OCI-LY3 (cell line): ENCODE data around the gene ABCC10.
A peak's percentile ranks its signal among the peaks of the same experiment; 100 is the strongest.
"Not testable (repeated sequence)": the region's sequence is repeated elsewhere in the genome, so short reads cannot be mapped to it uniquely, and the experiment has no call there.

Experiments used
- H2AFZ ChIP-seq: fragments of 200-600, 300-600 bp; shearing (Covaris generic); 2 replicates; pipeline ENCODE4 v1.6.0; 2014; ENCODE audit warnings: antibody characterized with exemption, low read depth, low read length
- H3K27ac ChIP-seq: fragments of 200-600, 300-600 bp; sonication (generic); 2 replicates; pipeline ENCODE4 v1.5.1; 2014; ENCODE audit warnings: mild to moderate bottlenecking, low read length, moderate library complexity, mixed read lengths
- H3K27me3 ChIP-seq: fragments of 200-600, 300-600 bp; sonication (generic); 2 replicates; pipeline ENCODE4 v1.6.1; 2014; ENCODE audit warnings: low read depth, low read length, mixed read lengths
- H3K36me3 ChIP-seq: fragments of 200-600, 300-600 bp; sonication (generic); replicated peaks from 2 replicates; pipeline ENCODE3; 2014; ENCODE audit warnings: low read depth, low read length, mixed read lengths
- H3K4me1 ChIP-seq: fragments of 300-600, 200-600 bp; sonication (generic); 2 replicates; pipeline ENCODE4 v1.6.1; 2014; ENCODE audit warnings: low read length, mixed read lengths
- H3K4me2 ChIP-seq: fragments of 200-600, 300-600 bp; sonication (generic); 2 replicates; pipeline ENCODE4 v1.6.1; 2014; ENCODE audit warnings: low read length, mixed read lengths
- H3K4me3 ChIP-seq: fragments of 300-600, 200-600 bp; sonication (generic); 2 replicates; pipeline ENCODE4 v1.5.1; 2014; ENCODE audit warnings: antibody characterized with exemption, mild to moderate bottlenecking, low read length, moderate library complexity
- H3K79me2 ChIP-seq: fragments of 300-600, 200-600 bp; shearing (Covaris generic); 2 replicates; pipeline ENCODE4 v1.6.1; 2014; ENCODE audit warnings: mild to moderate bottlenecking, low read length, mixed read lengths
- H3K9ac ChIP-seq: fragments of 300-600, 200-600 bp; shearing (Covaris generic); 2 replicates; pipeline ENCODE4 v1.6.0; 2014; ENCODE audit warnings: mild to moderate bottlenecking, low read length, moderate library complexity
- H3K9me3 ChIP-seq: fragments of 200-600, 300-600 bp; shearing (Covaris generic); 2 replicates; pipeline ENCODE4 v1.6.1; 2014; ENCODE audit warnings: low read length, mixed read lengths; ENCODE audit not compliant: insufficient read depth
- H4K20me1 ChIP-seq: fragments of 200-600, 300-600 bp; sonication (generic); 2 replicates; pipeline ENCODE4 v1.6.1; 2016; ENCODE audit warnings: low read length, mixed read lengths; ENCODE audit not compliant: insufficient read depth
- CTCF ChIP-seq: fragments of 200-600, 300-600 bp; sonication (generic); IDR thresholded peaks from 2 replicates; pipeline ENCODE4 v1.5.1; 2014; ENCODE audit warnings: antibody characterized with exemption, low read length, low read depth
- EZH2phosphoT487 ChIP-seq: fragments of 200-600 bp; shearing (Covaris generic); IDR thresholded peaks from 2 replicates; pipeline ENCODE4 v1.6.1; 2018; ENCODE audit warnings: antibody characterized with exemption, mixed run types, low read depth

Gene ABCC10

DNA sequence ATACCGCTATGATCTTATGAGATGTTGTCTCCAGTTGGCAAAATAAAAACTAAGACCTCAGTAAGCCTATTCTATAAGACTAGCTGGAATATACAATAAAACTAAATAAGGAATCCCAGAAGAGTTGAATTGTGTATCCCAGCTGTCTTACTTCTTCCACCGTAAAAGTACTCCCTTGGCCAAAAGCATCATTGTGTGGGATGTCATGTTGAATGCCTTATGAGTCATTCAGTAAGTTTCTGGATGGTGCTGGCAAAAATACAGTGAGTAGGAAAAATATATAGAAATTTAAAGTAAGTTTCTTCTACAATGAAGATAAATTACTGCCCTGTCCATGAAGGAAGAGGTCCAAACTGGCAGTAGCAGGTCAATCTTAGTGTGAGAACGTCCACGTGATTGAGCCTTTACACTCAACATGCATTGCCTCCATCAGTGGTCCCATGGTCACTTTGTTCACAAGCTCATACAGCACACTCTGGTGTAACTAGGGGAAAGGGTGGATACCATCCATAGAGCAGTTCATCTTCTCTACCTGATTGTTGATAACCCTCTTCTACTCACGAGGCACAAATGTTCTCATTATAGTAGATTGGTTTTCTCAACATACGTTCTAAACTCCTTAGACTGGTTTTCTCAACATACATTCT, 44.2 kb upstream of the ABCC10 start:
- Histone ChIP-seq H3K79me2 (no peaks in the 10 kb centered on the region), H3K4me1 (peaks cover 89% of the 10 kb centered on the region), H3K9ac (peak overlapping the region; percentile 63), H3K36me3 (no peaks in the 10 kb centered on the region), H3K27ac (peak overlapping the region; percentile 91), H2AFZ (no peak overlapping the region), H3K27me3 (peaks cover 14% of the 10 kb centered on the region), H4K20me1 (no peaks in the 10 kb centered on the region), H3K4me2 (peak overlapping the region; percentile 75), H3K4me3 (peak overlapping the region; percentile 47), H3K9me3 (no peaks in the 10 kb centered on the region)
- TF ChIP-seq EZH2phosphoT487 (no peak), CTCF (no peak)

- no peak overlapping the region for H3K4me3 ChIP-seq
- peak overlapping the region; percentile 21; the same call in 1 of the 2 replicates for H3K4me2 ChIP-seq
- no peaks in the 10 kb centered on the region for H3K9me3 ChIP-seq
- no peaks in the 10 kb centered on the region for H3K79me2 ChIP-seq
- H3K9ac ChIP-seq: no peak overlapping the region
- peak overlapping the region; percentile 29; the same call in 1 of the 2 replicates for H2AFZ ChIP-seq
- H4K20me1 ChIP-seq: no peaks in the 10 kb centered on the region
- H3K27me3 ChIP-seq: peaks cover 10% of the 10 kb centered on the region; the same call in 1 of the 2 replicates
- no peak for TF ChIP-seq EZH2phosphoT487
- TF ChIP-seq CTCF: peak; percentile 44
- H3K36me3 ChIP-seq: no peaks in the 10 kb centered on the region
- H3K27ac ChIP-seq: peak overlapping the region; percentile 91; the same call in 1 of the 2 replicates
- peaks cover 61% of the 10 kb centered on the region for H3K4me1 ChIP-seq
These were observed 40.8 kb upstream of the ABCC10 start for GRCh38 chr6:43386492-43386891.

DNA sequence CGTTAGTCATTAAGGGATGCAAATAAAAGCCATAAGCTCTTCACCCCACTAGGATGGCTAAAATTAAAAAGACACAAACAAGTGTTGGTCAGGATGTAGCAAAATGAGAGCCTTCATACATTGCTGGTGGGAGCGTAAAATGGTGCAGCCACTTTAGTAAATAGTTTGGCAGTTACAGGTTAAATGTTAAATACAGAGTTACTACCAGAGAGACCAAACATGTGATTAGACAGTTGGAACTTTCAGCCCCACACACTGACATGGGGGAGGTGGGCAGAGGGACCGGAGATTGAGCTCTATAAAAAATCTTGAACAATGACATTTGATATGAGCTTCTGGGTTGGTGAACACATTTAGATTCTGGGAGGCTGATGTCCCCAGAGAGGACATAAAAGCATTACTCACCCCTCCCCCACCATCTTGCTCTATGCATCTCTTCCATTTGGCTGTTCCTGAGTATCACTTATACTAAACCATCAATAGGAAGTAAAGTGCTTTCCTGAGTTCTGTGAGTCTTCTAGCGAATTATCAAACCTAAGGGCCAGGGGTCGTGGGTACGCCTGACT, 37.5 kb upstream of the ABCC10 start:
- Histone ChIP-seq H3K4me3 (no peak overlapping the region), H4K20me1 (no peaks in the 10 kb centered on the region), H3K36me3 (no peaks in the 10 kb centered on the region), H3K79me2 (no peaks in the 10 kb centered on the region), H3K27me3 (0 out of 2 replicates have a peak, but pooled peaks cover 10% of the 10 kb centered on the region), H3K27ac (no peak overlapping the region), H3K4me1 (peaks cover 45% of the 10 kb centered on the region), H3K4me2 (no peak overlapping the region), H2AFZ (no peak overlapping the region), H3K9me3 (no peaks in the 10 kb centered on the region), H3K9ac (no peak overlapping the region)
- TF ChIP-seq CTCF (no peak), EZH2phosphoT487 (no peak)

- peaks cover 34% of the 10 kb centered on the region for H3K4me1 ChIP-seq
- not testable (repeated sequence) for H2AFZ ChIP-seq, H3K27ac ChIP-seq, H4K20me1 ChIP-seq, H3K79me2 ChIP-seq, H3K27me3 ChIP-seq, H3K4me2 ChIP-seq, H3K36me3 ChIP-seq, H3K4me3 ChIP-seq, H3K9me3 ChIP-seq, H3K9ac ChIP-seq
These were observed 36.4 kb upstream of the ABCC10 start for GRCh38 chr6:43390753-43391439.
